BJ (cell line): ENCODE results near the gene HS6ST3. TPM values are rescaled to one million over a fixed set of nuclear protein-coding genes. Genes with fewer than 3 reads are reported as not detected.

Experiments used
- CTCF ChIA-PET: fragments of 350-600 bp; formaldehyde crosslinking; extraction: SDS; loops from one replicate; lab custom pipeline; 2021; ENCODE audit warnings: antibody characterized with exemption, inconsistent platforms; lab: Yijun Ruan, JAX
- POLR2A ChIA-PET: fragments of 300-600 bp; sonication (Branson Sonifier 250); formaldehyde crosslinking; extraction: SDS; loops from one replicate; lab custom pipeline; 2021; ENCODE audit warnings: antibody characterized with exemption; lab: Charles Lee
- DNase-seq: peaks from one replicate; pipeline ENCODE4 v3.0.0-alpha.2; 2011; ENCODE audit warnings: low read depth
- H3K27me3 ChIP-seq: 2 replicates; pipeline ENCODE4 v1.6.0; 2011; ENCODE audit warnings: low read length; ENCODE audit not compliant: control insufficient read depth, insufficient read depth
- H3K36me3 ChIP-seq: 2 replicates; pipeline ENCODE4 v1.5.1; 2011; ENCODE audit warnings: low read length; ENCODE audit not compliant: control insufficient read depth, insufficient read depth
- H3K4me3 ChIP-seq: 2 replicates; pipeline ENCODE4 v1.5.1; 2011; ENCODE audit warnings: low read depth, mild to moderate bottlenecking, control low read depth, low read length
- polyA plus RNA-seq: library from polyadenylated mRNA; depleted of rRNA; stranded (reverse); fragments of >200 nt; gene quantifications from 2 replicates; pipeline ENCODE4 v1.2.3, GENCODE V29; 2011
- TF ChIP-seq, protein P1 (sequence below): IDR thresholded peaks from 2 replicates; pipeline ENCODE4 v1.5.1; 2011; ENCODE audit warnings: low read depth, mild to moderate bottlenecking, control low read depth, inconsistent platforms, low read length, moderate library complexity; ENCODE audit not compliant: insufficient read depth

HS6ST3 gene
- polyA plus RNA-seq, 1 experiment, result not detected

DNA sequence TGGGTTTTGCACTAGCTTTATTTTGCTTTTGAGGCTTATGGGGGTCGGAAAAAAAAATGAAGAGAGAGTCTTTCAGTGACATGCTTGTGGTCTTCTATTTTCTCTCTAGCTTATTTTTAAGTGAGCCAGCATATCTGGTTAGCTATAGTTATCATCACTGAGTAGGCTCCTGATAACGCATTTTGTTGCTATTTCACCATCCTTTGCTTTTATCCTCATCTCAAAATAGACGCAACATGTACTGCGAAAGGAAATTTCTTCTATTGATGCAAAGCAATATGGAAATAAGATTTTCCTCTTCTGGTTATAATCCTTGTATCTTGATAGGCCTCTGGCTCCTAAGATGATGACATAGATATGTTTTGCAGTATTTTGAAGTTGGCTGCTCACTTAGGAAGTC lies 630.5 kb downstream of the HS6ST3 start:
- Histone ChIP-seq H3K4me3 (no peak overlapping the region), H3K36me3 (no peaks in the 10 kb centered on the region), H3K27me3 (no peaks in the 10 kb centered on the region)
- ChIA-PET POLR2A (no interaction called here), CTCF (no interaction called here)
- no peak for DNase-seq
- TF ChIP-seq, protein P1, sequence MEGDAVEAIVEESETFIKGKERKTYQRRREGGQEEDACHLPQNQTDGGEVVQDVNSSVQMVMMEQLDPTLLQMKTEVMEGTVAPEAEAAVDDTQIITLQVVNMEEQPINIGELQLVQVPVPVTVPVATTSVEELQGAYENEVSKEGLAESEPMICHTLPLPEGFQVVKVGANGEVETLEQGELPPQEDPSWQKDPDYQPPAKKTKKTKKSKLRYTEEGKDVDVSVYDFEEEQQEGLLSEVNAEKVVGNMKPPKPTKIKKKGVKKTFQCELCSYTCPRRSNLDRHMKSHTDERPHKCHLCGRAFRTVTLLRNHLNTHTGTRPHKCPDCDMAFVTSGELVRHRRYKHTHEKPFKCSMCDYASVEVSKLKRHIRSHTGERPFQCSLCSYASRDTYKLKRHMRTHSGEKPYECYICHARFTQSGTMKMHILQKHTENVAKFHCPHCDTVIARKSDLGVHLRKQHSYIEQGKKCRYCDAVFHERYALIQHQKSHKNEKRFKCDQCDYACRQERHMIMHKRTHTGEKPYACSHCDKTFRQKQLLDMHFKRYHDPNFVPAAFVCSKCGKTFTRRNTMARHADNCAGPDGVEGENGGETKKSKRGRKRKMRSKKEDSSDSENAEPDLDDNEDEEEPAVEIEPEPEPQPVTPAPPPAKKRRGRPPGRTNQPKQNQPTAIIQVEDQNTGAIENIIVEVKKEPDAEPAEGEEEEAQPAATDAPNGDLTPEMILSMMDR, result no peak

DNA sequence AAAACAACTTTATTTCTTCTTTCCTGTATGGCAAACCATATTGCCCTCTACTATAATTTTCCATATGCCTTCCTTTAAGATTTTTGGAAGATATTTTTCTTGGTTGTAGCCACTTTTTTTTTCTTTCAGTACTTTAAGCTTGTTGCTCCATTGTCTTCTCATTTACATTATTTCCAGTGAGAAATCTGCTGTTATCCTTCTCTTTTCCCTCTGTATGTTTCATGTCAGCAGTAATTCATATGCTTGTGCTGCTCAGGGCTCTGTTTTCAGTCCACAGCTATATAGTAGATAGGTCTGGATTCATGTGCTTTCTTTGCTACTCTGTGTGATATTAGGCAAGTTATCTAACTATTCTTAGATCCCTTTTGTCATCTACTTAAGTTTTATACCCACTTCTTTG lies 636.7 kb downstream of the HS6ST3 start:
- no peaks in the 10 kb centered on the region for H3K27me3 ChIP-seq
- no peak overlapping the region for H3K4me3 ChIP-seq
- CTCF ChIA-PET, result no interaction called here
- H3K36me3 ChIP-seq, result no peaks in the 10 kb centered on the region
- POLR2A ChIA-PET, result no interaction called here
- TF ChIP-seq, protein P1, result no peak
- DNase-seq, result no peak

DNA sequence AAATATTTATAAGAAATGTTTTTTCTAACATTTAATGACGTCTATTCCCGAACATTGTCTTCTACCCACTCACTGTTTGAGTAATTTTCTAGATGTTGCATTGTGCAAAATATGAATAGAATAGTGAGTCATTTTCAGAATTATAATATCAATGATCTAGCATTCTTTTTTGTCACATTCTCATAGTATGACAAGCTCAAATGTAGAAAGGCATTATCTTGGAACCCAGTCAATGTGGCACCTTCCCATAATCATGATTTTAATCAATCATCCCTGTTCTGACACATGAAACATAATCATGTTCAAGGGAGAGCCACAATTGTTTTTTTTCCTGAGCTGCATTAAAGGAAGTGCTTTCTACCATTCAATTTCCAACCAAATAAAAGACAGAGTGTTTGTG lies 638.6 kb downstream of the HS6ST3 start:
- Histone ChIP-seq H3K36me3 (no peaks in the 10 kb centered on the region), H3K27me3 (no peaks in the 10 kb centered on the region), H3K4me3 (no peak overlapping the region)
- ChIA-PET POLR2A (no interaction called here), CTCF (no interaction called here)
- DNase-seq, result no peak
- TF ChIP-seq, protein P1, result no peak

DNA sequence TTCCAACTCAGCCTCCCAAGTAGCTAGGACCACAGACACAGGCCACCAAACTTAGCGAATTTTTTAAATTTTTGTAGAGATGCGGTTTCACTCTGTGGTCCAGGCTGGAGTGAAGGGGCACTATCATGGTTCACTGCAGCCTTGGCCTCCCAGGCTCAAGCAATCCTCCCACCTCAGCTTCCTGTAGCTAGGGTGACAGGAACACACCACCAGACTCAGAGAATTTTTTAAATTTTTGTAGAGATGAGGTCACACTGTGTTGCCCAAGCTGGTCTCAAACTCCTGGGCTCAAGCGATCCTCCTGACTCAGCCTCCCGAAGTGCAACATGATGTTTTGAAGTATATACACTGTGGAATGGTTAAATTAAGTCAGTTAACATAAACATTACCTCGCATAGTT lies 640.8 kb downstream of the HS6ST3 start:
- DNase-seq, result no peak
- CTCF ChIA-PET, result no interaction called here
- POLR2A ChIA-PET, result no interaction called here

DNA sequence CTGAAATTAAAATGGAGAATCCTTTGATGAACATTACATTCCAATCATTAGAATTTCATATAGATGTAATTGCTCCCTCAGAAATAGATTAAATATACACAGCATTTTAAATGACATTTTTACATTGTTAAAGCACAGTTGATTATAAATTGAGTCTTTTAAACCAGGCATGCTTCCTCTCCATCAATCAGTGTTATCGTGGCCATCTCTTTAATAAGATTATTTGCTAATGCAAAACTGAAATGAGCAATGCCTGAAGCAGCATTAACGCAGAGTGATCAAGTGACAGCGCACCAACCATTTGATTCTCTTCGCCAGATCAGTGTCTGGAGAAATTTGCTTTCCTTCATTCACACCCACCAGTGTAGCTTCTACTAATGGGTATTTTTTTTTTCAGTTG lies 644.6 kb downstream of the HS6ST3 start:
- DNase-seq, result no peak
- Histone ChIP-seq H3K27me3 (no peaks in the 10 kb centered on the region), H3K36me3 (no peaks in the 10 kb centered on the region), H3K4me3 (no peak overlapping the region)
- CTCF ChIA-PET, result no interaction called here
- POLR2A ChIA-PET, result no interaction called here
- TF ChIP-seq, protein P1, result no peak

More for the DNA sequence above, 640.8 kb downstream of the HS6ST3 start:
- TF ChIP-seq, protein P1, result no peak
- H3K27me3 ChIP-seq, result no peaks in the 10 kb centered on the region
- no peaks in the 10 kb centered on the region for H3K36me3 ChIP-seq
- H3K4me3 ChIP-seq, result no peak overlapping the region
